Adipocyte (in vitro differentiated cells): ENCODE measurements around the gene MID1.

Experiments
- DNase-seq: peaks from one replicate; pipeline ENCODE4 v3.0.0-alpha.2; 2015; ENCODE audit warnings: low read depth
- H3K27me3 ChIP-seq: replicated peaks from 2 replicates; pipeline ENCODE4 v1.7.0; 2013; ENCODE audit warnings: mild to moderate bottlenecking, low read length, moderate library complexity; ENCODE audit not compliant: control insufficient read depth, insufficient read depth
- H3K36me3 ChIP-seq: 2 replicates; pipeline ENCODE4 v1.7.0; 2013; ENCODE audit warnings: low read length, mild to moderate bottlenecking, moderate library complexity; ENCODE audit not compliant: control insufficient read depth, insufficient read depth, severe bottlenecking
- H3K4me1 ChIP-seq: 2 replicates; pipeline ENCODE4 v1.7.0; 2013; ENCODE audit warnings: mild to moderate bottlenecking, low read length, moderate library complexity; ENCODE audit not compliant: control insufficient read depth, insufficient read depth
- H3K4me3 ChIP-seq: 2 replicates; pipeline ENCODE4 v1.7.0; 2013; ENCODE audit warnings: mild to moderate bottlenecking, low read length, moderate library complexity
- H3K9ac ChIP-seq: 2 replicates; pipeline ENCODE4 v1.7.0; 2013; ENCODE audit warnings: mild to moderate bottlenecking, low read length, moderate library complexity
- H3K9me3 ChIP-seq: 2 replicates; pipeline ENCODE4 v1.7.0; 2013; ENCODE audit warnings: mild to moderate bottlenecking, low read length, moderate library complexity; ENCODE audit not compliant: control insufficient read depth

The MID1 gene

DNA sequence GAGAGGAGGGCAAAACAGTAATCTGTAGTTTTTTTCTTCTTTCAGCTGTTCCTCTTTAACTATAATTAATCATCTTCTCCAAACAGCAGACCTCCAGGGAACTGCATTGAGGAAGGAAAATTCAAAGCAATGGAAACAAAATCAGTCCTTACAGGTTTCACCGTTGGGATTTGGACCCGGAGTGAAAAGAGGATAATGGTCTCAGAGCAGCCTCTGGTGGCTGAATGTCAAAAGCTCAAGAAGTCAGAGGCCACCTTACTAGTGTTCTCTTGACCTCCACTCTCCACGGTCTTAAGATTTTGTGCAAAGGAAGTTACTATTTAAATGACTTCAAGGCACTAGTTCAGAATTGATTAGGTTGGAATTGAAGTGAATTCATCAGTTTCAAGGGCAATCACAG, 16.0 kb upstream of the MID1 start:
- H3K27me3 ChIP-seq, result no peaks in the 10 kb centered on the region
- H3K4me1 ChIP-seq, result peaks cover 21% of the 10 kb centered on the region
- H3K4me3 ChIP-seq, result no peak overlapping the region
- H3K36me3 ChIP-seq, result no peaks in the 10 kb centered on the region
- peak; percentile 70 for DNase-seq
- no peaks in the 10 kb centered on the region for H3K9me3 ChIP-seq
- H3K9ac ChIP-seq, result peak overlapping the region; percentile 30

DNA sequence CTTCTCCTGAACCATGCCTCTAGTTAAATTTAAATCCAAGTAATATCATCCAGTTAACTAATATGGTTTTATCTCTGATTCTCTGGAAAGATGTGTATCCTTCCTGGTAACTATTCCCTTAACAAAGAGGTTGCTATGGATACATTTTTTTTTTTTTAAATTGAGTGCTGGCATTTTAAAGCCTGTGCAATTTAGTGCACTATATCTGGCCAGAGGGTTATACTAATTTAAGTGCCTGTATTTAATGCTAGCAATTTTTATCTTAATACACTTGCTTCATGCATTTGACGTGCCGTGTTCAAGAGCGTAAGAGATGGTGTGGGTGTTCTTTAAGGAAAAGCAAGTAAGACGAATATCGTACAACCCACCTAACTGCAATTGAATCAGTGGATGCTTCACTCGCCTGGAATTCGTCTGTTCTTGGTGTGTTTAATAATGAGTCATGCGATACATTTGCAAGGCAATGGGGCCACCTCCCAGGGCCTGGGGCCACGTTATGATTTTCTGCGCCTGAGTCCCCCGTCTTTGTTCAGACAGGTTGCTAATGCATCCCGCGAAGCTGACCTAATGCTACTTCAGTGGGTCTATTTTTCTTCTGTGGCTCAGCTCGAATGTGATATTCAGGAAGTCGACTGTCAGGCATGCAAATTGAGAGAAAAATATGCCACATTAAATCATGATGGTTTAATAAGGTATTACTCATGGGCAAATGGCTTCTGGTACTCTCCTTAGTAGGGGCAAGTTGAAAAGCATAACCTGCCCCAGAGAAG, 14.2 kb upstream of the MID1 start:
- Histone ChIP-seq H3K4me3 (no peak overlapping the region), H3K36me3 (no peaks in the 10 kb centered on the region), H3K27me3 (no peaks in the 10 kb centered on the region), H3K4me1 (peaks cover 21% of the 10 kb centered on the region), H3K9me3 (no peaks in the 10 kb centered on the region), H3K9ac (no peak overlapping the region)
- peak; percentile 75 for DNase-seq

DNA sequence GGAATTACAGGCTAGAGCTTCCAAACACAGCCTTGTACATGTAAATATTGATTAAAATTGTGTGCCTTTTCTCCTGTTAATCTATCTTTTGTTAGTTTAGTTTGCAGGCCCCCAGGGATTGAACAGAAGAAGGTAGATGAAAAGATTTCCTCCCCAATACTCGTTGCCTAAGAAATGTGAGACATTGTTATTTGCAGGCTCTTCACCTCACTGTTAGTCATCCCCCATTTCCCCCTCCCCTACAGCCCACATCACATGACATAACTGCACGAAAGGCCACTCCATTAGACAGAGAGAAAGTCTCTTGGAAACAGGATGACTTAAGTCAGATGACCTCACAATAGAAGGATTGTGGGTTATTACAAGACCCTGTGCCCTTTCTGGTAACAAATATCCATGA, 13.3 kb upstream of the MID1 start:
- Histone ChIP-seq H3K27me3 (no peaks in the 10 kb centered on the region), H3K36me3 (no peaks in the 10 kb centered on the region), H3K4me3 (no peak overlapping the region), H3K4me1 (peaks cover 21% of the 10 kb centered on the region), H3K9me3 (no peaks in the 10 kb centered on the region), H3K9ac (no peak overlapping the region)
- peak; percentile 77 for DNase-seq

DNA sequence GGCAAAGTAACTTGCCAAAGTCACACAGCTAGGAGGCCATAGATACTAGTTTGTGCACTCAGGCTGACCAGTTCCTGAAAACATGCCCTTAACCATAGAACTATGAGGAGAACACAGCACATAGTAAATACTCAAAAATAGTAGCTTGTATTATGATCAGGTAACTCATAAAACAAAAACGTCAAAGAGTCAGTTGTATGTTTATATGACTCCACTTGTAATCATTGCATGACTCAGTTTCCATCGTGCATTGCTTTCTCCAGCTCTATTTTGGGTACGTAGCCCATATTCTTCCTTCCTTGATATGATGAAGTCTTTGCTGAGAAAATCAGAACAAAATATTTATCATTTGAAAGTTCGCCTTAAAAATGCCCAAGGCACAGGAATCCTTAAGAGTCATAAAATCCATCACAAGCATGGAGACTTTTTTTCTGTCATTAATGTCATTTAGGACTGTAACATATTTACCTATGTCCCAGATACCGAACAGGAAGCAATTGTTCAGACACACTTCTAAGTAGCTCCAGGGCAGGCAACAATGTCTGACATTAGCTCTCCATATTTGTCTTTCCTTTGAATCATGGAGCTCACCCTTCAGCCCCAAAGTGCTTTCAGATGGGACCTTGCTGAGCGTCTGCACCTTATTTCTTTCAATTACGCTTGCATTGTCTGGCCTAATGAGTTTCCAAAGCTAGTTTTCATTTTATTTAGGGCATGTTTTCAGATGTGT, 11.2 kb upstream of the MID1 start:
- DNase-seq, result no peak
- no peak overlapping the region for H3K4me3 ChIP-seq
- H3K36me3 ChIP-seq, result no peaks in the 10 kb centered on the region
- no peaks in the 10 kb centered on the region for H3K27me3 ChIP-seq
- peaks cover 21% of the 10 kb centered on the region for H3K4me1 ChIP-seq
- no peaks in the 10 kb centered on the region for H3K9me3 ChIP-seq
- no peak overlapping the region for H3K9ac ChIP-seq

DNA sequence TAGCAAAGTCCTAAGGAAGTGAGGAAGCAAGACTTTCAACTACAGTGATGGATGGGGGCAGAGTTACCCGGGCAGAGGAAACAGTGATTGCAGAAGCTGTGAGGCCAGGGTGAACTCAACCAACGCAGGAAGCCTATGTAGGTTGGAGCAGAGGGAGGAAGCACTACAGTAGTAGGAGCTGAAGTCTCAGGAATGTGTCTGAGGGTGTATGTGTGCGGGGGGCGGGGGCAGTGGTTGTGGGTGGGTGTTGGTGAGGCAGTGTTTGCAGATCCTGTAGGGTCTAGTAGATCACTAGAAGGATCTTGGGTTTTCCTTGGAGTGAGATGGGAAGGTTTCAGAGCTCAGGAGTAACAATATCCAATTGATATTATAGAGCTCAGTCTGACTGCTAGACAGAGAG, 9.9 kb upstream of the MID1 start:
- H3K4me3 ChIP-seq, result no peak overlapping the region
- no peak overlapping the region for H3K9ac ChIP-seq
- no peaks in the 10 kb centered on the region for H3K36me3 ChIP-seq
- H3K27me3 ChIP-seq, result no peaks in the 10 kb centered on the region
- H3K4me1 ChIP-seq, result peaks cover 15% of the 10 kb centered on the region
- no peaks in the 10 kb centered on the region for H3K9me3 ChIP-seq
- no peak for DNase-seq

DNA sequence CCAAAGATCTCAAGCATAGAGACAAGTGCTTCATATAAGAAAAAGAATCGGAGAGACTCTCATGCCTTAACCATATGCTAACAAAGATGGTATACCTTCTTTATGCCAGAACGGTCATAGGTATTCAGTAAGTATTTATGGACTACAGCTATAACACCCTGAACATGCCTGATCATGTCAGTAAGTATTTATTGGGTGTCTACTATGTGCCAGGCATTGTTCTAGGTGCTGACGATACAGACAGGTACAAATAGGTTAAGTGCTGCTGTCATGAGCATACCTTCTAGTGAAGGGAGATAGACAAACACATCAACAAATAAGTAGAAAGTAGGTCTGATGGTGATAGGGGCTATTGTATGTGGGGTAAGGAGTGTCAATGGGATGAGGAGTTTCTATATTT, 9.5 kb upstream of the MID1 start:
- no peaks in the 10 kb centered on the region for H3K36me3 ChIP-seq
- DNase-seq, result no peak
- H3K4me1 ChIP-seq, result peaks cover 13% of the 10 kb centered on the region
- H3K27me3 ChIP-seq, result no peaks in the 10 kb centered on the region
- H3K9ac ChIP-seq, result no peak overlapping the region
- H3K4me3 ChIP-seq, result no peak overlapping the region
- no peaks in the 10 kb centered on the region for H3K9me3 ChIP-seq

DNA sequence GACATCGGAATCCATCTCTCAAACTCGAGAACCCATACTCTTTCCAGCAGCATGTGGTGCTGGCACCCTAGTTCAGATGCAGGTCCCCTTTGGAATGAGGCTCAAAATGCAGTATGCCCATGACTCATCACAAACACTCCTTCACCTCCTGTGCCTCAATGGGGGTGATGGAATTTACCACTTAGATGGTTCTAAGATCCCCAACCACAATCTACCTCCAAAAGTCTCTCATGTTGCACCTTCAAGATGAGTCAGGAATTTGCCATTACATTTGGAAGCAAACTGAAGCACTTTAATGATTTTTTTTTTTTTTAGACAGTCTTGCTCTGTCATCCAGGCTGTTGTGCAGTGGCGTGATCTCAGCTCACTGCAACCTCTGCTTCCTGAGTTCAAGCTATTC, 8.5 kb upstream of the MID1 start:
- Histone ChIP-seq H3K4me1 (peaks cover 5% of the 10 kb centered on the region), H3K9ac (no peak overlapping the region), H3K27me3 (no peaks in the 10 kb centered on the region), H3K9me3 (no peaks in the 10 kb centered on the region), H3K36me3 (no peaks in the 10 kb centered on the region), H3K4me3 (no peak overlapping the region)
- DNase-seq, result no peak

DNA sequence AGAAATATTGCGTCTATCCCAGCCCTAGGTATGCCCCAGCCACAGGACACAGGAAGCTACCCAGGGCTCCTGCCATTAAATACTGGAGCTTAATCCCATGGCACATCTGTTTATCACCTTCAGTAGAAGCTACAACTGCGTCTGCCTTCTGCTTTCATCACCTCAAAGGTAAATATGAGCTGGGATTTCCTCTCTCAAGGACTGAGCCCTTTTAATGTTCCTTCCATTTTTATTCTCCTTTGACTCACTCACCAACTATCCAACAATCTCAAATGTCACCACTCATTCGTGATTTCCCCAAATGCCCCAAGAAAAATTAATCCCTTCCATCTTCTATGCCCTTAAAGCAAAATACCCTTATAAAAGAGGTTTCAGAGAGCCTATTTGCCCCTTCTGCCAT, 1.8 kb upstream of the MID1 start:
- Histone ChIP-seq H3K27me3 (no peaks in the 10 kb centered on the region), H3K9ac (no peak overlapping the region), H3K36me3 (no peaks in the 10 kb centered on the region), H3K4me1 (peaks cover 12% of the 10 kb centered on the region), H3K9me3 (no peaks in the 10 kb centered on the region), H3K4me3 (no peak overlapping the region)
- DNase-seq, result no peak

DNA sequence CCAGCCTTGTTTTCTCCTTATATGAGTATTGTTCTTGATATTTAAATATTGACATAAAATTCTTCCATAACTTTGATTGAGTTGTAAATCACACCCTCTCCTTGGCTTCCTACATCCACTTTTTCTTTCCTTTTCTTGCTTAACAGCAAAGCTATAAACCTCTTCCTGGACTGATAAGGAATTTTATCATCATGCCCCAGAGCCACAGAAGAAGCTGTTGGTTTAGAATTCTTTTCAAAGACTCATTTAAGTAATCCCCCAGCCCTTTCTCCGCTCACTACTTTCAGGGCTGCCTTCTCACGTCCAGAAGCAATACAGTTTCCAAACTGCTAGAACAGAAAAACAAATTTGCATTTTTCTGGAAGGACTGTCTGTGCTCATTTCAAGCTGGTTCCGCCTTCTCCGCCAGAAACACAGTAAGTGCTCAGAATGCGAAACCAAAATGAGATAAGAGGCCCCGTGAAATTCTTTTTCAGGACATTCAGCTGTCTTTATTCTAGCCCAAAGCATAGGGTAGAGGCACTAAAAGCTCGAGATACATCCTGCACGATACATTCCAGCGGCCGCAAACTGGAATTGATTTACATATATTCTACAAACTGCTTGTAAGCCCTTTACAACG, 849 bp downstream of the MID1 start:
- H3K27me3 ChIP-seq, result no peaks in the 10 kb centered on the region
- H3K9me3 ChIP-seq, result no peaks in the 10 kb centered on the region
- H3K4me1 ChIP-seq, result peaks cover 18% of the 10 kb centered on the region
- H3K9ac ChIP-seq, result peak overlapping the region; percentile 84
- peak overlapping the region; percentile 88 for H3K4me3 ChIP-seq
- H3K36me3 ChIP-seq, result no peaks in the 10 kb centered on the region
- DNase-seq, result peak; percentile 48

DNA sequence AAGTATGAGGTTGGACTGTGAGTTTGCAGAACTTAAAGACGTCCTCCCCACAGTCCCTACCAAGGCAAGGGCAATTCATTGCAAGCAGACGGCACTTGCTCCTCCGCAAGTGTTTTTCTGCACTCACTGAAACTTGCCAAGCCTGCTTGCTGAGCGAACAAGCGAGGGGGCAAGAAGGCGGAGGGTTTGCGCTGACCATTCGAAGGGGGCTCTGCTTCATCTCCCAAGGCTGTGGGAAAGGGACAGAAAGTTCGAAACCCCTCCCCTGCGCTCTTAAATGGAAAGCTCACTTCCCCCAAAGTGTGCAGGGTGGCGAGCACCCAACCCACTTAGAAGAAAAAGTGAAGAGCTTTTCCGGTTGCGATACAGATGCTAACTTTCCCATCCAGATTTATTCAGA, 1.4 kb downstream of the MID1 start:
- Histone ChIP-seq H3K4me3 (peak overlapping the region; percentile 88), H3K27me3 (no peaks in the 10 kb centered on the region)
- DNase-seq, result peak; percentile 38

DNA sequence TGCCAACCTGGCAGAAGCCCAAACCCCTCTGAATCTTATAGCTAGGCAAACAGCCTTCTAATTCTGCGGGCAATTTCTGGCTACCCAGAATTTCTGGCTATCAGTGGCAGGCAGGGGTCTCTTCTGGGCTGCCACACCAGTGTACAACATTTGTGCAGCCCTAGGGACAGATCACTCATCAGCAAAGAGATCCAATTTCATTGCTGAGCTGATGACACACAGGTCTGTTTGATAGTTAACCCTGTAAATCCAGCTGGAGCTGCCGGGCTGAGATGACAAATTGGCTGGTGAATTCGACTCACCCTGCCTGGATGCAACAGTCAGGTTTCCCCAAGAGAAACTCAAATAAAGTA, 2.4 kb downstream of the MID1 start:
- Histone ChIP-seq H3K4me1 (peaks cover 19% of the 10 kb centered on the region), H3K36me3 (no peaks in the 10 kb centered on the region), H3K4me3 (peak overlapping the region; percentile 88), H3K9ac (no peak overlapping the region), H3K27me3 (no peaks in the 10 kb centered on the region), H3K9me3 (no peaks in the 10 kb centered on the region)
- peak; percentile 49 for DNase-seq

More for the DNA sequence above, 1.4 kb downstream of the MID1 start:
- H3K4me1 ChIP-seq, result peaks cover 18% of the 10 kb centered on the region
- no peaks in the 10 kb centered on the region for H3K36me3 ChIP-seq
- no peaks in the 10 kb centered on the region for H3K9me3 ChIP-seq
- peak overlapping the region; percentile 84 for H3K9ac ChIP-seq
